Smooth muscle cell (in vitro differentiated cells): ENCODE results near the gene TTI1. TPM values are rescaled to one million over a fixed set of nuclear protein-coding genes. Genes with fewer than 3 reads are reported as not detected.

Experiments used
- DNase-seq: peaks from one replicate; lab custom pipeline; 2025; ENCODE audit not compliant: unreplicated experiment; lab: John Stamatoyannopoulos, UW
- H2AFZ ChIP-seq: fragments of 200-600 bp; sonication (generic); 2 replicates; pipeline ENCODE4 v1.6.0; 2016; ENCODE audit warnings: antibody characterized with exemption, low read depth, mild to moderate bottlenecking
- H3F3A ChIP-seq: fragments of 200-600 bp; sonication (generic); 2 replicates; pipeline ENCODE4 v1.6.0; 2017; ENCODE audit warnings: antibody characterized with exemption, low read depth
- H3K27ac ChIP-seq: fragments of 200-600 bp; sonication (generic); 2 replicates; pipeline ENCODE4 v1.5.1; 2016; ENCODE audit warnings: low read depth, mild to moderate bottlenecking
- H3K27me3 ChIP-seq: fragments of 200-600 bp; sonication (generic); 2 replicates; pipeline ENCODE4 v1.6.1; 2016; ENCODE audit warnings: low read depth, mild to moderate bottlenecking
- H3K36me3 ChIP-seq: fragments of 200-600 bp; sonication (generic); 2 replicates; pipeline ENCODE4 v1.5.1; 2016; ENCODE audit warnings: low read depth
- H3K4me1 ChIP-seq: fragments of 200-600 bp; sonication (generic); 2 replicates; pipeline ENCODE4 v1.5.1; 2016; ENCODE audit warnings: low read depth
- H3K4me2 ChIP-seq: fragments of 200-600 bp; sonication (generic); 2 replicates; pipeline ENCODE4 v1.6.0; 2016; ENCODE audit warnings: mild to moderate bottlenecking
- H3K4me3 ChIP-seq: fragments of 200-600 bp; sonication (generic); 2 replicates; pipeline ENCODE4 v1.5.1; 2016; ENCODE audit warnings: mild to moderate bottlenecking
- H3K79me2 ChIP-seq: fragments of 200-600 bp; sonication (generic); 2 replicates; pipeline ENCODE4 v1.6.0; 2016; ENCODE audit warnings: low read depth, mild to moderate bottlenecking
- H3K9ac ChIP-seq: fragments of 200-600 bp; sonication (generic); 2 replicates; pipeline ENCODE4 v1.6.0; 2016; ENCODE audit warnings: low read depth
- H3K9me3 ChIP-seq: fragments of 200-600 bp; sonication (generic); replicated peaks from 2 replicates; pipeline ENCODE4 v1.5.1; 2016; ENCODE audit warnings: low read depth
- H4K20me1 ChIP-seq: fragments of 200-600 bp; sonication (generic); 2 replicates; pipeline ENCODE4 v1.6.0; 2016; ENCODE audit warnings: low read depth
- CTCF ChIP-seq: fragments of 200-600 bp; sonication (generic); IDR thresholded peaks from 2 replicates; pipeline ENCODE4 v1.5.1; 2017; ENCODE audit warnings: borderline replicate concordance, mild to moderate bottlenecking, antibody characterized with exemption; ENCODE audit not compliant: insufficient read depth, poor library complexity, severe bottlenecking
- WGBS: methylation state at CpG from one replicate; pipeline ENCODE4 v1.1.7; 2016; ENCODE audit warnings: low lambda C conversion rate; 5-methylcytosine and 5-hydroxymethylcytosine counted together
- polyA plus RNA-seq: library from polyadenylated mRNA; unstranded; fragments of >200 nt; fragmentation: Nextera tagmentation; extraction: Ambion mirVana; gene quantifications from 2 replicates; pipeline ENCODE4 v1.2.1, GENCODE V29; 2016
- total RNA-seq: library from RNA; depleted of rRNA; stranded (reverse); fragments of >200 nt; gene quantifications from 2 replicates; pipeline ENCODE4 v1.2.3, GENCODE V29; 2014

The TTI1 gene
- total and polyA plus RNA-seq, 2 experiments from 2014 or later, result 17.0 to 20.0 TPM

DNA sequence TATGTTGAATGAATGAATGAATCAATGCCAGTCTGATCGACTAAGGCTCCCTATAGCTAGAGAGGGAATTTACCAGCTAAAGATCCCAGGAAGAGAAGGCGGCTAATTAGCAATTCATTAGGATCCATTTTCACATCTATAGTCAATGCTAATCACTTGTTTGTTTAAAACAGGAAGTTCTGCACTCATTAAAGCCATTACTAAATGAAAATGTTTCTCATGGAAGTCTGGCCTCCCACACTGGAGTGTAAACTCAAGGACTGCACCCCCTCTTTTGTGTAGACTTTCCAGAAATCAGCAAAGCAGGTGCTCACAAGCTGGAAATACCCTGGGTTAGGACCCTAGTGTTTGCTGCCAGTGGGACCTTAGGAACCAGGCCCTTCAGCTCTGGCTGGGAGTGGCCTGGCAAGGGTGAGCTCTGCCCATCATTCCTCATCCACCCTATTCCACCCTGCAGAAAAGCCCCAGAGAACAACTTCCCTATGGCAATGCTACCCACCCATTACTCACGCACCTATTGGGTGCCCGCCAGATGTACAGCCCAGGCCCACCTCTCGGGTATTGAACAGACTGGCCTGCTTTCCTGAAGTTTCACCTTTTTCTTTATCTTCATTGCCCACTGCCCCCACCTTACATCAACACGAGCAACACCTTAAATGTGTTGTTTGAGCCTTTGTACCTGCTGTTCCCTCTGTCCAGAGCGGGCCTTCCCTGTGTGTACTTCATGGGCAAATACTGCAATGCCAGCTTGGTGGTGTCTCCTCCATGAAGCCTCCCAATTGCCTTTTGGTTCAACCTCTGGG is 60.8 kb downstream of the TTI1 start:
- Histone ChIP-seq H3K27ac (no peak overlapping the region), H3K9ac (no peak overlapping the region), H3F3A (no peaks in the 10 kb centered on the region), H4K20me1 (no peaks in the 10 kb centered on the region), H3K4me1 (peaks cover 7% of the 10 kb centered on the region), H3K79me2 (no peaks in the 10 kb centered on the region), H2AFZ (no peak overlapping the region), H3K27me3 (no peaks in the 10 kb centered on the region), H3K36me3 (no peaks in the 10 kb centered on the region), H3K9me3 (no peaks in the 10 kb centered on the region), H3K4me3 (no peak overlapping the region), H3K4me2 (no peak overlapping the region)
- TF ChIP-seq CTCF, result no peak
- WGBS, result 92% methylated on average over 7 of the region's 7 CpGs
- DNase-seq, result no peak

GRCh38 chr20:37971561-37972127 is 61.6 kb downstream of the TTI1 start:
- Histone ChIP-seq H3K79me2 (no peaks in the 10 kb centered on the region), H3K9ac (no peak overlapping the region), H3K27ac (no peak overlapping the region), H3K36me3 (no peaks in the 10 kb centered on the region), H3K27me3 (no peaks in the 10 kb centered on the region), H3F3A (no peaks in the 10 kb centered on the region), H2AFZ (no peak overlapping the region), H3K9me3 (no peaks in the 10 kb centered on the region), H3K4me3 (no peak overlapping the region), H4K20me1 (no peaks in the 10 kb centered on the region), H3K4me1 (peaks cover 7% of the 10 kb centered on the region), H3K4me2 (no peak overlapping the region)
- TF ChIP-seq CTCF, result no peak
- 96% methylated on average over 5 of the region's 5 CpGs for WGBS
- DNase-seq, result no peak

GRCh38 chr20:37970856-37971245 is 62.4 kb downstream of the TTI1 start:
- TF ChIP-seq CTCF, result no peak
- Histone ChIP-seq H3K4me2 (no peak overlapping the region), H2AFZ (no peak overlapping the region), H3K4me1 (peaks cover 7% of the 10 kb centered on the region), H3K4me3 (no peak overlapping the region), H3F3A (no peaks in the 10 kb centered on the region), H3K36me3 (no peaks in the 10 kb centered on the region), H4K20me1 (no peaks in the 10 kb centered on the region), H3K27ac (no peak overlapping the region), H3K9ac (no peak overlapping the region), H3K79me2 (no peaks in the 10 kb centered on the region), H3K27me3 (no peaks in the 10 kb centered on the region), H3K9me3 (no peaks in the 10 kb centered on the region)
- no peak for DNase-seq
